Measurements from ENCODE around the gene ABCC8. TPM values are rescaled to one million over a fixed set of nuclear protein-coding genes. Genes with fewer than 3 reads are reported as not detected.

ABCC8 gene
- total and polyA plus RNA-seq, 9 of the 15 experiments (the other 6 are each of a cell fraction or from before 2014, with no cell fraction given) = not detected

DNA sequence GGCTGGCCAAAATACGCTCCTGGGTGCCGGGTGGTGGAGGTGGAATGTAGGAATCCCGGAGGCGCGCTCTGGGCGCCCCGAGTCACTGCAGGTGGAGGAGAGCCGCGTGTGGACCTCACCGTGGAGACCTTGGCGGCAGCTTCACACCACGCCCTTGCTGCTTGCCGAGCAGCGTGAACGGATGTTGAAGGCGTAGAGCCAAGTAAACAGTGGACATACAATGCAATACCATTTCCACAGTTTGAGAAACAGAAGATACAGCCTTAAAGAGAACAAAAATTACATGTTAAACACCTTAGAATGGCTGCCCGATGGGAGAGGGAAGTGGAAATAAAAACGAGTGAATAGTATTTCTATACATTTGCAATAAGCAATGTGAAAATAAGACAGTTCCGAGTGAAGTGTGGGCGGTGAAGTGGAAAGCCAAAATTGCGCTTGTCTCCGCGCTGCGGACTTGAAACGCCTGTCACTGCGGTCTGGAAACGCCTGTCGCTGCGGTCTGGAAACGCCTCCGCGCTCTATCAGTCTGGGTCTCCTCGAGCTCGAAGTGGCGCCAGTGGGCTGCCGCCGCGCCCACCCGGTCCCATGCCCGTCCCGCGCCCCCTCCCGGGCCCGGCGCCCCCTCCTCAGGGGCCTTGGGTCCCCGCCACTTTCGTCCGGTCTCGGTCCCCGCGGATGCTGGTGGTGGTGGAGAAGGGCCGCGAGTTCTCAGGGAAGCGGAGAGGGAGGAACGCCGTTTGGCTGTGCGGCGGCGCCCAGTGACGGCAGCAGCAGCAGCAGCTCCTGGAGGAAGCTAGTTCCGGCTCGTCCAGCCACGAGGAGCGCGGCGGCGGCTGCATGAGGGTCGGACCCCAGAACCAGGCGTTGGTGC is 123.5 kb downstream of the ABCC8 start (continued):
- TF ChIP-seq ZNF395 (CRISPR knock-in tag; IDR thresholded peaks at IDR 0.05) = 0 out of 2 replicates have a peak, but pooled peaks have one; percentile 53
- 0 out of 2 replicates have a peak, but pooled peaks have one; percentile 66 for TF ChIP-seq FOXP4 (CRISPR knock-in tag; IDR thresholded peaks at IDR 0.05; ENCODE audit: borderline replicate concordance)
- peak; percentile 96 for TF ChIP-seq SMAD4 (CRISPR knock-in tag; conservative IDR thresholded peaks at IDR 0.05)
- TF ChIP-seq, protein P1, sequence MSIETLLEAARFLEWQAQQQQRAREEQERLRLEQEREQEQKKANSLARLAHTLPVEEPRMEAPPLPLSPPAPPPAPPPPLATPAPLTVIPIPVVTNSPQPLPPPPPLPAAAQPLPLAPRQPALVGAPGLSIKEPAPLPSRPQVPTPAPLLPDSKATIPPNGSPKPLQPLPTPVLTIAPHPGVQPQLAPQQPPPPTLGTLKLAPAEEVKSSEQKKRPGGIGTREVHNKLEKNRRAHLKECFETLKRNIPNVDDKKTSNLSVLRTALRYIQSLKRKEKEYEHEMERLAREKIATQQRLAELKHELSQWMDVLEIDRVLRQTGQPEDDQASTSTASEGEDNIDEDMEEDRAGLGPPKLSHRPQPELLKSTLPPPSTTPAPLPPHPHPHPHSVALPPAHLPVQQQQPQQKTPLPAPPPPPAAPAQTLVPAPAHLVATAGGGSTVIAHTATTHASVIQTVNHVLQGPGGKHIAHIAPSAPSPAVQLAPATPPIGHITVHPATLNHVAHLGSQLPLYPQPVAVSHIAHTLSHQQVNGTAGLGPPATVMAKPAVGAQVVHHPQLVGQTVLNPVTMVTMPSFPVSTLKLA (conservative IDR thresholded peaks at IDR 0.05) = peak; percentile 73 to 88
- peak; percentile 97 for TF ChIP-seq ZBTB7A (IDR thresholded peaks at IDR 0.05; ENCODE audit: borderline replicate concordance, control insufficient read depth, low read depth, low read length)
- peak; percentile 95 for TF ChIP-seq POLR2G (IDR thresholded peaks at IDR 0.05; ENCODE audit: low read depth, low read length)
- TF ChIP-seq DMBX1 (CRISPR knock-in tag; IDR thresholded peaks at IDR 0.05; ENCODE audit: borderline replicate concordance) = no peak
- no peak for TF ChIP-seq ZNF655 (CRISPR knock-in tag; IDR thresholded peaks at IDR 0.05)
- TF ChIP-seq HNRNPLL (IDR thresholded peaks at IDR 0.05; ENCODE audit: low read depth, low read length, poor library complexity, severe bottlenecking) = peak; percentile 49
- no peak for TF ChIP-seq CC2D1A (IDR thresholded peaks at IDR 0.05)
- peak; percentile 66 for TF ChIP-seq CBFB (CRISPR knock-in tag; IDR thresholded peaks at IDR 0.05)
- peak; percentile 94 for TF ChIP-seq MYC (IDR thresholded peaks at IDR 0.05; ENCODE audit: low read depth, low read length)
- TF ChIP-seq MYC (CRISPR knock-in tag; IDR thresholded peaks at IDR 0.05; ENCODE audit: borderline replicate concordance, low read depth) = no peak
- 0 out of 2 replicates have a peak, but pooled peaks have one; percentile 26 for TF ChIP-seq TOE1 (IDR thresholded peaks at IDR 0.05; ENCODE audit: borderline replicate concordance)
- no peak for TF ChIP-seq TOE1 (CRISPR knock-in tag; IDR thresholded peaks at IDR 0.05; ENCODE audit: borderline replicate concordance, low read depth)
- no peak for TF ChIP-seq ZKSCAN8 (CRISPR knock-in tag; IDR thresholded peaks at IDR 0.05)
- peak in 1 of 2 experiments; percentile 68; a peak in 2 of 4 replicates for TF ChIP-seq HDAC1 (IDR thresholded peaks at IDR 0.05)
